ENCODE measurements around the gene TWIST2.

TWIST2 gene

DNA sequence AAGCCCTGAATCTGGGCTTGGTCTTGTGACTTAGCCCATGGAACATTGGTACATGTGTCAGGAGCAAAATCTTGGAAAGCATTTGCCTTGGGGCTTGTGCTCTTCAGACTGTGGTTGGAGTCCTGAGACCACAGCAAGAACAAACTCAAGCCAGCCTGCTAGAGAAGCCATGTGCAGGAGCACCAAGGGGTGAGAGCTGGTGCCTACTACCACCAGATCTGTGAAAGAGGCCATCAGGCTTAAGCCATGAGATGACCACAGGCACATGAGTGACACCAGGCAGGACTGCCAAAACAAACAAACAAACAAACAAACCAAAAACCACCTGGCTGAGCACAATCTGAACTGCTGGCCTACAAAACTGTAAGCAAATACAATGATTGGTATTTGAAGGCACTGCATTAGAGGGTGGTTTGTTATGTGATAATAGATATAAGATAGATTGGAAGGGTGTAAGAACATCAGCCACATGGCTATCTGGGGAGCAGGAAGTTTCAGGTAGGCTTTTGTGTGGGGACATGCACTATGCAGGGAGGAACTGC lies 9.0 kb upstream of the TWIST2 start:
- no peak for DNase-seq (ENCODE audit: low spot score)

DNA sequence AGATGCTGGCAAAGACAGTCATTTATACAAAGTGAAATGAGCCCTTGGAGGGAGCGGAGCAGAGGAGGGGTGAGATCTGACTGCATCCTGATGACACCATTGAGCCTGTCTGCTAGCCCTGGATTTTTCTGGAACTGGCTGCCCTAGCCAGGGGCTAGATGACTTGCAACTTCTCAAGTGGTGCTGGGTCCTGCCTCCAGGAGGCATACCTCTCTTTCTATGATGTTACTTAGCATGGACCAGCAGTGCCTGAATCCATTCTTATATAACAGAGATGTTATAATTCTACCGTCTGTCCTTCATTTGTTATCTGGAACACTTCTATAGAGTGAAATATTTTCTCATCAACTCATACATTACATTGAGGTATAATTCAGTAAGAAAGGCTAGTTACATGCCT lies 8.5 kb upstream of the TWIST2 start:
- no peak for DNase-seq (ENCODE audit: low spot score)

- no peak for DNase-seq (ENCODE audit: low spot score)
Measured at GRCh38 chr2:238841542-238842164, 6.2 kb upstream of the TWIST2 start.

DNA sequence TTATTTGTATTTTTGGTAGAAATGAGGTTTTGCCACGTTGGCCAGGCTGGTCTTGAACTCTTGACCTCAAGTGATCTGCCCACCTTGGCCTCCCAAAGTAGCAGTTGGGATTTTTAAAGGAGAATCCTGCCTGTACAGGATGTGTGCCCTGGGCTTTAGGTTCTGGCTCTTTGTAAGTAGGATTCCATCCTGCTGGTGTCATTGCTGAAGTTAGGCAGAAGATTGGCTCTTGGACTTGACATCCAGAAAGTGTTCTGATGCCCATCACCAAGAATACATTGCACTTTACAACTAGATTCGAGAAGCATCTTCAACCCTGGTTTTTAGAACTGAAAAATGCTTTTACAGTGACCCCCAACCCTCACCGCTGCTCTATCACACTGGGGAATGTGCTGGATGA lies 4.4 kb upstream of the TWIST2 start:
- DNase-seq (ENCODE audit: low spot score): no peak

DNA sequence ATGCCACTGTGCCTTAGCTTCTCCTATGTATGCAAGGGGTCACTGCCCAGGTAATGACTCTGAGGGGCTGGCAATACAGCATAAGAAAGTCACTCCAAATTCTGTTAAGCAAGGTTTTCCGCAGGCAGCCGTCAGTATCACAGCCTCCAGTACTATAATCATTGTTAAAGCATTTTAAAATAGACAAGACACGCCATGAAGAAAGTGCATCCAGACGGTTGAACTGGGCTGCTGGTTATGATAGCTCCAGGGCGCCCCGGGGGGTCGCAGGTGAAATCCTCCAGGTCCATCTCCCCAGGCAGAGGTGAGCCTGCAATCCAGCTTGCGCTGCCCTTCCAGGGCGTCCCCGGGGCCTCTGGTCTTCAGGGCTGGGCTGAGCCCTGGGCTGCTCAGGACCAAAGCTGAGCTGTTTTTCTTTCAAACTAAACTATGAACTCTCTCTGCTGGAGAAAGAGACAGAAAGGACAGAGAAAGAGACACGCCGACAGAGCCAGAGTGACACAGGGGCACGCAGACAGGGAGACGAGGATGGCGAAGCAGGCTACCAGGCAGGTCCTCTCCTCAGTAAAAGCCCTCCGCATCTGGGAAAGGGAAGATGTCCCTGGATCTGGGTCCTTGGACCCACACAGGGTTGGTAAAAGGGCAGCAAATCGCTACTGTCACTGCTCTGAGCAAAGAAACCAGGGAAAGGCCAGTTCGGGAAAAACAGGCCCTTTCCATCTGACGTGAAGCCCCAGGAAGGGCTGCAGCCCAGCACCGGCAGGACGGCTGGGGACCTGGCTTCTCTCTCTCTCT lies 2.1 kb upstream of the TWIST2 start:
- no peak for DNase-seq (ENCODE audit: low spot score)

DNA sequence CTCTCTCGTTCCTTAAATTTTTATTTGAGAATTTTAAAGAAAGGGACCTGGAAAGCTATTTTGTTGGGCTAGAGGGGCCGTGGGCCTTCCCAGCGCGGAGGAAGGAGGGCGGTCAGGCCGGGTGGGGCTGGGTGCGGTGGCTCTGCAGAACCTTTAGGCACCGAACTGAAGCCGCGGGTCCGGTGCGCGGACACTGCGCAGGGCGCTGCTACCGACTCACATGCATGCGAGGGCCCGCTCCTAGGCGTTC lies 1.6 kb upstream of the TWIST2 start:
- no peak for DNase-seq (ENCODE audit: low spot score)

GRCh38 chr2:238846628-238847418 lies 1.1 kb upstream of the TWIST2 start:
- no peak for DNase-seq (ENCODE audit: low spot score)

DNA sequence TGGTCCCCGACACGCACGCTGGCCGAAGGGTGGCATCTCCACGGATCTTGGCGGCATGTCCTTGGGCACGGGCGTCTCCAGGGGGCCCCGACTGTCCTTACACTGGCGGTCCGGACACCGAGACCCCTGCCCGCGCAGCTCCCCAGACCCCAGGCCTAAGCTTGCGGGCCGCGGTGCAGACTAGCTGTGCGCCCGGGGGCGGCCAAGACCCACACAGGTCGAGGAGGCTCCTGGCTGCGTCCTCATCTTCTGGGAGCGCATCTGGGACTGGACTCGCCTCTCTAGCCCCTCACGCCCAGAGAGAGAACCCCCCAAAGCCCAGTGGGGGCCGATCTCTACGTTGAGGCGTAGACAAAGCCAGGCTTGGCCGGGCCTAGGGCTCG lies 475 bp upstream of the TWIST2 start:
- no peak for DNase-seq (ENCODE audit: low spot score)

- DNase-seq (ENCODE audit: low spot score): no peak
Measured at GRCh38 chr2:238848691-238848975, 748 bp downstream of the TWIST2 start.

DNA sequence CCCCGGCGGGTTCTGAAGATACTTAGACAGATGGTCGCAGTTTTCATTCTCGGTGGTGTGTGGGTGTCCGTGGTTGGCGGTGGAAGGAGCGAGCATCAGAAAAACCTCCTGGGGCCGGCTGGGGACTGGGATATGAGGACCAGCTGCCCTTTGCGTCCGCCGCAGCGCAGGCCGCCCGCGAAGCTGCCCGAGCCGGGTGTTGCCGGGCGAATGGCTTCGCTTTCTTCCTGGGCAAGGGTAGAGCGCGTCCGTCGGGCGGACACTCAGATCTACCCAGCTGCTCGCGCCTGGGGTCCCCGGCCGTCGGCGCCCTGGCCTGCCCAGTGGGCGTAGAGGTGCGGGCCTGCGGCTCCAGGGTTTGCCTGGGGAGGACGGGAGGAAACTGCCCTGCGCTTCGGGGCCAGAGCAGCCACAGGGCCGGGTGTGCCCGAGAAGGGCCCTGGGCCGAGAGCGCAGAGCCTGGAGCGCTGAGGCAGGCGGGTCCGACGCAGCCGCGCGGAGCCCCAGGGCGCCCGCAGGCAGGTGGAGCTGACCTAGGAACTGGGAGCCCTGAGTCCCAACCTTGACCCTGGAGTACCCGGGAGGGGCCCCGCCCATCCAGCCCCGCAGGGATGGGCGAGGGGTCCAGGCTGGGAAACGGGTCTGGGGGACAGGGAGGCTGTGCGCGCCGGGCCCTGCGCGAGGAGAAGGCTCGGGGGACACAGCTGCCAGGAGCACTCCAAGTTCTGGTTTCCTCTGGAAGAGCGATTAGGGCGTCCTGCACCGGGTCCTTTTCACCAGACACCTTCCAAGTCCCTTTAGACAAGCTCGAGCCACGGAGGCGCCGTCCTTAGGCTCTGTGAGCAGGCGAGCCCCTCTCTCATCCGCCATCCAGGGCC lies 1.3 kb downstream of the TWIST2 start:
- DNase-seq (ENCODE audit: low spot score): no peak

DNA sequence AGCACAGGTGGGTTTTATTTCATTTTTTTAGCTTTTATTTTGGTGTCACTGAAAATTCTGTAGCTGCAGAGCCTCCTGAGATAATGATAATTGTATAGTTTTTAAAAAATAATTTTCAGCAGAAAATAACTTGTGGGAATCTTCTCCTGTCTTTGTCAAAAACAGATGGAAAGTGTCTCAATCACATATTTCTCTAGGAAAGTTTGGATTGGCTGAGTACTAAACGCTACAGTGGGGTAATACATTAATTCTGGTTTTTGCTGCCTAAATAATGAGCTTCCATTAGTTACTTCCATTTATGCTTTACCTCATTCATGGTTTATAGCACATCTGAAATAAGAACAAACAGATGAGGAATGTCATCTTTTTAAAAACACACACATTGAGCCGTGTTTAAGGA lies 2.2 kb downstream of the TWIST2 start:
- no peak for DNase-seq (ENCODE audit: low spot score)

- DNase-seq (ENCODE audit: low spot score): no peak
Measured at GRCh38 chr2:238851026-238851425, 3.1 kb downstream of the TWIST2 start.

- DNase-seq (ENCODE audit: low spot score): no peak
Measured at GRCh38 chr2:238851761-238852160, 3.9 kb downstream of the TWIST2 start.

- DNase-seq (ENCODE audit: low spot score): no peak
Measured at GRCh38 chr2:238852206-238852869, 4.5 kb downstream of the TWIST2 start.

- no peak for DNase-seq (ENCODE audit: low spot score)
Measured at GRCh38 chr2:238853218-238853617, 5.3 kb downstream of the TWIST2 start.

GRCh38 chr2:238853721-238854120 lies 5.8 kb downstream of the TWIST2 start:
- DNase-seq (ENCODE audit: low spot score): no peak

DNA sequence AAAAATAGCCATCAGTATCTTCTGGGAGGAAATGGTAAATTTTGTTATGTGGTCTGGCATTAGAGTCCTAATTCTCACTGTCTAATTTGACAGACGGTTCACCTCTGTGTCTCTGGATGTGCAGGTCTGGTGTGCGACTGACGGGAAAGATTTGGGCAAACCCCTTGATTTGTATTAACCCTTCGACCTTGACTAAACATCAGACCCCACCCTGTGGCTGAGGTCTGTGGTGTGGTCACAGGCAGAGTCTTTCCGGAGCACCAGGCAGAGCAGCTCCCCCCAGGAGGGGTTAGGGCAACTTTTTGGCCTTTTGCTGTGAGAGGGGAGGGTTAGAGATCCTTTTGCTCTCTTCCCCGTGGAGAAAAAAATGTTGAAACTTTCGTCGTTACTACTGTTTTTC lies 6.4 kb downstream of the TWIST2 start:
- DNase-seq (ENCODE audit: low spot score): no peak

GRCh38 chr2:238854699-238855229 lies 6.9 kb downstream of the TWIST2 start:
- DNase-seq (ENCODE audit: low spot score): no peak

DNA sequence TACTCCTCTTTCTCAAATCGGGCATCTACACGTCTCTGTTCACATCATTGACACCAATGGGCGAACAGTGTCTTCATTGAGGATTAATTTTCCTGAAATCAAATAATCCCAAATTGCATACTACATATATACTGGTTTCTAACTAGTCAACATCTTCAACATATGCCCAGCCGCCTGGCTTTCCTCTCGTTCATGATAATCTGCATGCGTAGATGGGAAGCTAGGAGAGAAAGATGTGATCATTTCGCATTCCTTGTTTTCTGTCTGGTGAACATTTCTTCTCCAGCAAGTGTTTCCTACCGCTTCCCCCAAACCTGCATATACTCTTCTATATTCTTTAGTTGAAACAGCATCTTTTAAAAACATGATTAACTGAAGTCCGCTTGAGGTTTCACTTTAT lies 7.4 kb downstream of the TWIST2 start:
- no peak for DNase-seq (ENCODE audit: low spot score)

DNA sequence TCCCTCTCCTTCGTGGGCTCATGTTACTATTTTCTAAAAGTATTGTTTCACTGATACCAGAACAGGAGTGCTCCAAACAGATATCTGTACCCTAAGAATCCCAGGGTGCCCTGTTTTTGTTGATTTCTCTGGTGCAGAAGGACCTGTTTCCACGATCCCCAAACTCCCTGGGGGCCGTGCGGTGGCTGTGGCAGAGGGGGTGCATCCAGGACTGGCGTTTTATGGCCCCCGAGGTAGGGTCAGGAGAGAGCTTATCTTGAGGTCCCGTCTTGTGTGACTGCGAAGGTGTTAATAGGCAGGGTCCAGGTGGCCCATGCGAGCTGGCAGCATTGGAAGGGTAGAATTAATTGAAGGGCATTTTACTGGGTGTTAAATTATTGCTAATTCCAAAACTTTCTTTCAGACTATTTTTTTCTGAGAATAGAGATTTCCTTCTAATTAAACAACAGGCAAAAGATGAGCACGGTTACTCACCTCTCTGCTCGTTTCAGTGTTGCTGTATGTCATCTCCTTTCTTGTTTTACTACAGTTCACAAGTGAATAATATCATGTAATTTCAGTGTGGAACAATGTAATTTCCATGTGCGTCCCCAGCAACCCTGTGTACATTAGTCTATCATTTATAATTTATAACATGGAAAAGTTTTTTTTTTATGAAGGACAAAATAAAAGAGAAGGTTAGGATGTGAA lies 8.2 kb downstream of the TWIST2 start:
- DNase-seq (ENCODE audit: low spot score): no peak
